Iris pigment epithelial cell (primary cell): ENCODE results near the gene KIAA1217.
A peak's percentile ranks its signal among the peaks of the same experiment; 100 is the strongest.
"Not testable (repeated sequence)": the region's sequence is repeated elsewhere in the genome, so short reads cannot be mapped to it uniquely, and the experiment has no call there.

Experiments
- DNase-seq: peaks from one replicate; pipeline ENCODE4 v3.0.0-alpha.2; 2011; ENCODE audit warnings: low read depth

The KIAA1217 gene

DNA sequence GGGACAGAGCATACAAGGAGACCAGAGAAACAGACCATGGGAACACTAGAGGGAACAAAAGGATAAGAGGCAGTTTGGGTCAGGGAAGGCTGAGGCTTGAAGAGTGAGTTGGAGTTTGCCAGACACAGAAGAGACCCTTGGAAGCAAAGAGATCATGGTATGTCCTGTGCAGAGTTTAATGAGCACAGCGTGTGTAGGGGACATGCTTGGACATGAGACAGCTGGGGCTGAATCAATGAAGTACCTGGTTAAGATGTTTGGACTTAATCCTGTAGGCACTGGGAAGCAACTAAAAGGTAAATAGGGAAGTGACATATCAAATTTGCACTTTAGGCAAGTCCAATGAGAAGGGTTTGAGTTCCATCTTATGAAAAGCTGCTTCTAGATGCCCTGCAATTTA is 79.6 kb downstream of the KIAA1217 start:
- no peak for DNase-seq

DNA sequence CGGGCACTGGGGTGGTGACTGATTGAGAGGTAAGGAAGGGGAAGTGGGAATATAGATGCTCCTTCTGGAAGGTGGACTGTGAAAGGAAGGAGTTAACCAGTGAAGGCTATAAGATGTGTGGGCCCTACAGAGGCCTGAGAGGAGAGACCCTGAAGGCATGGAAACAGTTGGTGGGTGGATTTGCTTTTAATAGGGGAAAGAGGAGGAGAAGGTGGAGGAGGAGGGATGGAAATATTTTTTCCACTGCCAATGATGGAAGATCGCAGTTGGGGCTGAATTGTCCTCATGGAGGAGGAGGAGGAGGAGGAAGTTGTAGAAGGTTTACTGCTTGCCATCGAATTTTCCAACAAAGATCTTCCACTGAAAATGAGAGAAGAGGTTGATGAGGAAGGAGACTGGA is 80.3 kb downstream of the KIAA1217 start:
- DNase-seq, result no peak

DNA sequence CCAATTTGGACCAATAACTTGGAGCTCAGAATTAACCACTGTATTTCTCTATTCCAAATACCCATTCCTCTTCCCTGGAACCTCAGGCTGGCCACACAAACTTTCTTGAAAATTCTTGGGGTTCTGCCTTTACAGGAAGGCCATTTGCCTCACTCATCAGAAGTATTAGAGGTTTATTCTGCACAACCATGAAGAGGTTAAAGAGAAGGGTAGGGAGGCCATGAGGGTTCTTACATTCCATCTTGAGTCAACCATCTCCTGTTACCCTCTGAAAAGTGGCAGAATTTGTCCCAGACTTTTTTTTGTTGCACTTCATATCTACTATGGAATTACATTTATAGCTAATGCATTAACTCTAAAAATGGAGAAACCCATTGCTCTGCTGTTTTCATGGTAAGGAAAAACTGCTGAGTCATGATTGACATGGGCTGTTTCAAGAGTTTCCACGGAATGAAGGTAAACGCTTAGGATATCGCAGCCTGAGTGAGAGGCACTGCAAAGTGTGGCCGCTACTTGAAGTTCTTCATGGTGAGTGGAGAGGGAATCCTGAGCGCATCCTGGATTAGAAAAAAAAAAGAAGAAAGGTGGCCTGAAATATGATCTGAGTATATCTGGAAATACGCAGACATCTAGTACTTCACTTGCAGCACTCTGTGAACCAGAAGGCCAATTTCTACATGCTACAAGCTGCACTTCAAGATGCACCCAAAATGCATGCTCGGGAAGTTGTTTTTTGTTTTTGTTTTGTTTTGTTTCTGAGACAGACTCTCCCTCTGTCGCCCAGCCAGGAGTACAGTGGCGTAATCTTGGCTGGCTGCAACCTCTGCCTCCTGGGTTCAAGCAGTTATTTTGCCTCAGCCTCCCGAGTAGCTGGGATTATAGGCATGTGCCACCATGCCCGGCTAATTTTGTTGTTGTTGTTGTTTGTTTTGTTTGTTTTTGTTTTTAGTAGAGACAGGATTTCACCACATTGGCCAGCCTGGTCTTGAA is 83.7 kb downstream of the KIAA1217 start:
- DNase-seq, result peak; percentile 22

DNA sequence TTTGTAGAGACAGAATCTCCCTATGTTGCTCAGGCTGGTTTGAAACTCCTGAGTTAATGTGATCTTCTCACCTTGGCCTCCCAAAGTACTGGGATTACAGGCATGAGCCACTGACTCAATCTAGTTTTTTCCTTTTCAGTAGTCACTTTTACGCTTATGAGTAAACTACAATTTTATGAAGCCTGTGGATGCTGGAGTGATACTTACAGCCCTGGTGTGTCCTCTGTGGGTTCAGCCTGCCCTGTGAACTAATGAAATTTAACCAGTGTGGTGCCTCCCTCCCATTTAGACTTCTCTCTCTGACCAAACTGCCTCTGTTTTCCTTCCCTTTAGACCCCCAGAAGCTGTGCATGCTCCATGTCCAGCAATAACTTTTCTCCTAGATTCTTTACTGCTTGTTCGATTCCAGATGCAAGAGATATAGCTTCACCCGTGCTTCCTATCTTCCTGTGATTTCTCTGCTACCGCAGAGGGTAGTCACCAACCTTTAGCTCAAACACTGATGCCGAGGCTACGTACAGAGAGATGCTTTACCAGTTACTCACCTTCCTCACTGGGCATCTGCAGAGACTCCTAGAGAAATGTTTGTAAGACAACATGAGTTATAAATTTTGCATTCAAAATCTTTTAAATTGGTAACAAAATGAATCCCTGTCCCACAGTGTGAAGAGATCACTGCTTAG is 90.8 kb downstream of the KIAA1217 start:
- DNase-seq, result peak; percentile 89

DNA sequence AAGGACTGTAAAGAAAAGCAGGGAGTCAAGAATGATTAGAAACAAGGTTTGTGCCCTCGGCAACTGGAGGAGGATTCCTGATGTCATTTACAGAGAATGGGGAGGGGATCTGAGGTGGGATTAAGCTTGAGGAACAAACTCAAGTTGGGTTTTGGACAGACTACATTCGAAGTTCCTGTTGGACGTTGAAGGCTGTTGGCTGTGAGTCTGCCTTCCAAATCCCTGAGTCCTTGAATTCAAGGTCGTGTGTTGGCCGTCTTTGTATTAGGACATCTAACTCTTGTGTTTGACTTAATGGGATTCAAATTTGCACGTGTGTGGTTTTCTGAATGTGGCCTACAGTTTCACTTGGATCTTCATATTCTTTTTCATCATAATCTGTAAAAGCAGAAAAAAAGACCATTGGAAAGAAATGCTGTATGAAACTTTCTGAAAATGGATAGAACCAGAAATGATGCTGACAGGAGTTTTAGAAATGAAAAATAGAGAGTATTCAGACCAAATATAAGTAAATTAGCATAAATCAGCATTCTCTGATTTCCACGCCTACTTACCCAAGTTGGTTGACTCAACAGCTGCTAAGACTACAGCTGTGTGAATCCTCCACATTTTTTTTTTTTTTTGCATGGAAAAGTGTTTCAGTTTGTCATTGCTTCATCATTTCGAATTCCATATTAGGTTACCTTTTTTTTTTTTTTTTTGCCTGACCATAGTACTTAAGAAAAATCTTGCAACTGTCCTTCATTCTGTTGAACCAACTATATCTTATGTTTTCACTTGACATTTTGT is 94.8 kb downstream of the KIAA1217 start:
- DNase-seq, result no peak

DNA sequence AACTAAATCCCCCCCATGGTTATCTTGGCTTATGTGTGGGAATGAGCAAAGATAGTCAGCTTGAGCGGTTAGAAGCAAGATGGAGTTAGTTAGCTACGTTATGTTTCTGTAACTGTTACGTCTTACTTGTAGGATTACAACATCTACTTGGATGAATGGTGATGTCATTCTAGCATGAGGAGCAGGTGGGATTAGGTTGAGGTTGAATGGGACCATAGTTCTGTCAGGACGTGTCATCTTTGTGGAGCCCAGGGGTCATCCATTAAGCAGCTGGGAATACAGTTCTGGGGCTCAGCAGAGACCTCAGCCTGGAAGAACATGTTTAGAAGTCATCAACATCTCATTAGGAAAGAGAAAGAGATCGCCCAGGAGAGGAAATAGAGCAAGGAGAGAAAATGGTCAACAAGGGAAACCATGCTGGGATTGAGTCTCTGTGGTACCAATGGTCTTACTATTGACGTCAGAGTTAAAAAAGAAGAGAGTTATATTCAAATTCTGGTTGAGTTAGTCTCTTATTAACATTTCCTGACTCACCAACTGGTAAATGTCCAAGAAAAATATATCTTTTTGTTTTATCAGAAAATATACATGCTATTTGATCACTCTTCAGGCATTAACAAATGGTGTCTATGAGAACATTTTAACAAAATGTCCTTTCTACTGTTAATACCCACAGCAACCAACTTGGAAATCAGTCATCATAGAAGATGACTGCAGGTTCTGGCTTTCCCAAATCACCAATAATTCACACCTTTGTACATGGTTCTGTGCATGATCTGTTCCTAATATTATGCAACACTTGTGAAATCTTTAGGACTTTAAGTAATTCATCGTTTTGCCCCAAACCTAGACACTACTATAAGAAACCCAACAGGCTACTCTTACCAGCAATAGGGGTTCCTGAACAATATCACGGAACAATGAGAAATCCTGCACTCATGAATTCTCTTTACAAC is 96.9 kb downstream of the KIAA1217 start:
- DNase-seq, result peak; percentile 80

DNA sequence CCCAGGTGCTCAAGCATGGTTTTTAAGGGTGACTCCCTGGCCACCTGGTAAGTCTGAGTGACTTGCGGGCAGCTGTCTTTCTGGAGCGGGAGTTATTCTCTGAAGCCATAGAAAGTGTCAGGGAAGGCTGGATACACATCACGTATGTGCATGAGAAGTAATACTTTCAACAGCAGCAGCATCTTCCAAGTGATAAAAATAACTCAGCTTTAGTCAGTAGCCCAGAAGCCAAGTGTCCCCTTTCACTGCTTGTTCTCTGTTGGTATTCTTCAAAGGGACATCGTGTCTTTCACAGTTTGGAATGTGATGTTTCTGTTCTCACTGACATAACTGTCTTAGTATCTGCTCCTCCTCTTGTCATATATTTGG is 97.6 kb downstream of the KIAA1217 start:
- DNase-seq, result peak; percentile 10

DNA sequence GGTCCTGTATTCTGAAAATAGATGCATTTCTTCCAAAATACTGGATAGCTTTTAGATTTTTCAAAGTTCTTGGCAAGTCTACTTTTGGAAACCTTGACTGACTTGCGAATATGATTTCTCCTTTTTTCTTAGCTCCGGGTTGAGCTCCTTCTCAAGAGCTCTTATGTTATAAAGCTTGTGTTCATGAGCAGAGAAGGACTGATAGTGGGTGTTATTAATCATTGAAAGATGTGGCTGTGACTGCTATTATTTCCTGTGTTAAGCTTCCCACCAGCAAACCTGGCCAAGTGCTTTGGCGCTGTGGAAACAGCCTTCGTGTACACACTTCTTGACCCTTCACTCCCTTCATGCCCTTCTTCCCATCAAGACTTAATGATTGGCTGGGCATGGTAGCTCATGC is 98.2 kb downstream of the KIAA1217 start:
- DNase-seq, result peak; percentile 14

DNA sequence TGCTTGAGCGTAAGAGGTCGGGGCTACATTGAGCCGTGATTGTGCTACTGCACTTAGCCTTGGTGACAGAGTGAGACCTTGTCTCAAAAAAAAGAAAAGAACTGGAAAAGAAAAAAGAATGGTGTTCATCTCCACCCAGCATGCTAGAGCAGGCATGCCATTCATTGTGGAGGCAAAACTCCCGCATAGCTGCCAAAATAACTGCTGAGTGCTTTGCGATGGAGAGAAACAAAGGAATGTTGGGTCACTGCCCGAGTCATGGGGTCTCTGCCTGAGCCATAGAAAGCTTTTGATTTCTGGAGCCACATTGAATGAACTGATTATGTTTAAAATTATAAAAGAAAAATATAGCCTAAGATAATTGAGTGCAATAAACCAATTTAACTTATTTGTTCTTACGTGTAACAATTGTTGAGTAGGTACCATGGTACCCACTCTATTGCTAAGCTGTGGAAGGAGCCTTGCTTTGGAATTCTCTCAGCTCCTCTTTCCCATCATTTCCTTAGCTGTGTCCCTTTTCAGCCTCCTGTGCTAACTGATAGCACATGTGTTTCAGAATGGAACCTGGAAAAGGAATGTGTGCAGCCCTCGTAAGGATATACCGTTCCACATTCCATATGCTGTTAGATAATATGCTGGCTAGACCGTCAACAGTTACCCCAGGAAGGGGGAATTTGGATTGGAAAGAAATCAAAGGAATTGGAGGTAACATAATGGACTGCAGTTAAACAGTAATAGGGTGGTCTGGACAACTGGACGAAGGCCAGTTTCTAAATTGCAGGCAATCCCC is 99.0 kb downstream of the KIAA1217 start:
- peak; percentile 35 for DNase-seq

DNA sequence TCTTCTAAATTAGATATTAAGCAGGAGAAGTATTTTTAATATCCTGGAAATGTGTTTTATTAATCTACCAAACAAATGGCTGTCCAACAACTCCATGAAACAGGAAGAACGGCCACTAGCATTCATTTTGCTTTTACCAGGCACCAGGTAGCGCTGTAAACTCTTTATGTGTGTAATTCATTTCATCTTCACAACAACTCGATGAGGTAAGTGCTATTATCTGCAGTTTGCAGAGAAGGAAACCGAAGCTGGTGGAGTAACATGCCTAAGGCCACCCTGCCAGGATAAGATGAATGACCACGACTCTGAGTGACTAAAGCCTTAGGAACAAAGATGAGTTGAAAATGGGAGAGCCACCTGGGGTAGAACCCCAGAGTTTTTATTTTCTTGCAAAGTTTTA is 101.2 kb downstream of the KIAA1217 start:
- no peak for DNase-seq

DNA sequence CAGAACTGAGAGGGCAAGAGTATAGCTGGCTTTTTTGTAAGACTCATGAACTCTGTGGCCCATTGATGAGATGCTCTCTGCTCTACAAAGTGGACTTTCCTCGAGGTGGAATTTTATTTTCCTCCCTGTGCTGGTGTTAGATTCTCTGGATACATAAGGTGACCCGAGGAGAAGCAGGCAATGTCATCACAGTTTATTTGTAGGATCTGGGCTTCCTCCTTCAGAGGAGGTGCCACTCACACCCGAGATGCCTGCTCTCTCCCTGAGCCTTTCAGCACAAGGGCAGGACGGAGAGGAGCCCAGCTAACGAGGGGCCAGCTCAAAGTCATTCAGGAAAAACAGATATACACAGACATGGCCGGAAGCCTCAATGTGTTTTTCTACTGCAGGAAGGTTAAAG is 103.0 kb downstream of the KIAA1217 start:
- DNase-seq, result no peak

DNA sequence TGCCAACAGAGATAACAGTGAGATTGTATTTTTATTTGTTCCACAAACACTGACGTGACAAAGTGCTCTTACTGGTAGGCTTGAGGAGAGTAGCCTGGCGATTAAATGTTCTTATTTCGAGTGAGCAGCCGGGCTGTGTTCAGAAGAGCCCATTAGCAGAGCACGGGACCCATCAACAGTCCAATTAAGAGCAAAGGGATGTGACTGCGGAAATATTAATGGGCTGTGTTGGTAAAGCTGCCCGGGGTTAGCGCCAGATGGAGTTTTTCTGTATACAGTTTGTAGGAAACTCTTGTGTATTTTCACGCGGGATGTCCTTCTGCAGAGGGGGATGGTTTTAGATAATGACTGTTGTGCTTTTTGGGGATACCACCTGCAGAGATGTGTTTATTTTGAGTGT is 104.3 kb downstream of the KIAA1217 start:
- no peak for DNase-seq

DNA sequence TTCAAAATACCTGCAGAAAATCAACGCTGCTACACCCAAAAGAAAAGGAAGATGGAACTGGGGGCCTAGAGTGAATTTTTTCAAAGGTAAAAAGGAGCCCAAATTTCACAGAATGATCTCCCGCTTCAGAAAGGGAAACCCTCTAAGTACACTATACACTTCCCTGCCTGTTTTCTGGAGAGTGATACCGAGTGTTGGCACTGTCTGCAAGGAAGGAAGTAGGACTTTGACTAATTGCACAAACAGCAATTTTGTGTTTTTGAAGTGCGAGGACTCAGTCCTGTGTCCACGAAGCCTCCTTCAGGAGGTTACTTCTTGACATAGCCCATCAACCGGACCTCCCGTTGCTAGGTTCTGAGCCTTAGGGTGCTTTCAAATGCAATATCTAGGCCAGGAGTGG is 106.3 kb downstream of the KIAA1217 start:
- no peak for DNase-seq

DNA sequence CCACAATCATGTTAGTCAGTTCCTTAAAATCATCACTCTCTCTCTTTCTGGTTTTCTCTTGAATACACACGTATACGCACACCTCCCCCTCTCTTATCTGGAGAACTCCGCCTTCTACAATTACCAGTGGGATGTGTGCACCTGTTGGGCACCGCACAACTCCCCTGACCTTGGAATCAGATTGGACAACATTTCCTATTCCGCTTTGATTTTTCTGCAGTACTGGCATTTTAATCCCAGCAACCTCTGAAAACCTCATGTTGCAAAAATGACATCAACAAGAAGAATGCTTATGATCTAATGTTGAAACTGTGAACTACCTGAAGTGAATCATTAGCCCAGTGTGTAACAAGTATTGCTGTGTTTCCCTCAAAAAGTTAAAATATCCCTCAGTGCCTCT is 109.6 kb downstream of the KIAA1217 start:
- DNase-seq, result peak; percentile 64

DNA sequence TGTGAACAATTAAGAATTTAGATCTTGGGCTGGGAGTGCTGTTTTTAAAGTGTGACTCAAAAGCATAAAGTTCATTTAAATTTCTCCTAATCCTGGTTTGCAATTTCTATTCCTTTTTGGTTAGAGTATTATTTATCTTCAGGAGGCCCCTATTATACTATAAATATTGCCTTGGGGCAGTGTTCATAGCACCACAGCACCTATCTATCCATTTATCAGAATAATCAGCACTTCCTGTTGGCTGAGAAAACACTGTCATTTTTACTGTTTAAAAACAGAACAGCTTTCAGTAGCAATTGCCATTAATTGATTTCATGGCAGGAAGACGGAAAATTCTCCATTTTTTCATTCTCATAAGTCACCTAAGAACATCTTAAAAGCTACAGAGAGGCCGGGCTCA is 111.4 kb downstream of the KIAA1217 start:
- DNase-seq, result no peak

DNA sequence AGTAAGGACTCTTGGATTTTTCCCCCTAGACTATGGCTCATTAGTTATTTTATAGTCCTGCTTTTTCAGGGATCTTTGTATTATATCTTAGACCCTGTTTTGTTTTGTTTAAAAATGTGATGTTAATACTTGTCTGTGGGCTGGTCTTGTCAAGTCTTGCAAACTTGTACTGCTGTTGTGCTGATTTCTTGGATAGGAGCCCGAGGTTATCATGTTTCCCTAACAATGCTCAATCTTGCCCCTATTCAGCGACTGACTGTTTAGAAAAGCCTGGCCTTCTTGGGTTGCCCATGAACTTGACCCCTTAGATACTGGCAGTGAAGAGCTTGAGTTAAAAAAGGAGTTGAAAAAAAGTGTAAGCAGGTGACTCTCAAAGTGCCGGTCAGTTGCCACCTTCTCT is 115.7 kb downstream of the KIAA1217 start:
- DNase-seq, result peak; percentile 58

DNA sequence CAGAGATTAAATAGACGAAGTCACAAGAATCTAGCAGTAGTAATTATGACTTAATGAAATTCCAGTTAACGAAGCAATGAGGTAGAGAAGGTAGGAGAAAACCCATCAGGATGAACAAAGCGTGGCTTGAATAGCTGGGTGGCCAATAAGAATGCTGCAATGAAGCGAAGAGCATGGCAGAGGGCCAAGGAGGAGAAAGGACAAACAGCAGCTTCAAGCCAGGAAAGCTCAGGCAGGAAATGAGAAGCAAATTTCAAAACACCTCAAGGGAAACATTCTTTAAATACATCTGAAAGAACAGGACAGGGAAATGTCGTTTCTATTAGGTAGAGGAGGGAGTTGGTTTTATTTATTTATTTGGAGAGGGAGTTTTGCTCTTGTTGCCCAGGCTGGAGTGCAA is 122.5 kb downstream of the KIAA1217 start:
- peak; percentile 94 for DNase-seq

DNA sequence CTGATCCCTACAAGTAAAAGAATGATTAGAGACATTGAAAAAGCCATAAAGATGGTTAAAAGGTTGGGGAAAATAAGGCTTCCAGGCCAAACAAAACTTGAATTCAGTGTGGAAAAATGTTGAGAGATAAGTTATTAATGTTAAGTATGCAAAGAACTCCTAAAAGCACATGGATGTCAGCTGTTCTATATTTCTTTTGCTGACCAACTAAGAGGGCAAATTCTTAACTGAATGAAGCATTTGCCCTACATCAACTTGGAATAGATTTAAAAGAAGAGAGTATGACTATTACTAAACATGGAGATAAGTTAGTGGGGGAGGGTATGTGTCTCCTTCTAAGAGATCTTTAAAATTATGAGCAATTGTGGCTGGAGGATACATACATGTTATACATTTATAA is 124.8 kb downstream of the KIAA1217 start:
- DNase-seq, result peak; percentile 88

DNA sequence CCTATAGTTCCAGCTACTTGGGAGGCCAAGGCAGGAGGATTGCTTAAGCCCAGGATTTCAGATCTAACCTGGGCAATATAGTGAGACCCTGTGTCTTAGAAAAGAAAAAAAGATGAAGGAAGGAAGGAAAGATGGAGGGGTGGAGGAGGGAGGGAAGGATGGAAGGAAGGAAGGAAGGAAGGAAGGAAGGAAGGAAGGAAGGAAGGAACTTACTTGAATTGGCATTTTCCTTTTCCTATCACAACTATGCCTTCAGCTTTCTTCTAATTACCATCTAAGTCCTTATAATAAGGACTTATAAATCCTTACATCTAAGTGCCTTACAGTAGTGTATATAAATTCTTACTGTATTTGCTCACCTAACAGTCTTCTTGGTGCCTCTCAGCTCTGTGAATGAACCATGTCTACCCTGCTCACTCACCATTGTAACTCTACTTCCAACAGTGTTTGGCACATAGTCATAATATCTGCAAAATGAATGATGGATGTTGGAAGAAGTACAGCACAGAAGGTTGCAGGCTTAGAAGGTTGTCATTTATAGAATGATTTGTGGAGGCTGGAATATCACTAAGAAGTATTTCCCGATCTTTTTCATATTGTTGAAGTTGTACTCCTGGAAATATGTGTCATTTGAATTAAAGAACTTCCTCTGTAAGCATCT is 125.5 kb downstream of the KIAA1217 start:
- DNase-seq, result no peak

DNA sequence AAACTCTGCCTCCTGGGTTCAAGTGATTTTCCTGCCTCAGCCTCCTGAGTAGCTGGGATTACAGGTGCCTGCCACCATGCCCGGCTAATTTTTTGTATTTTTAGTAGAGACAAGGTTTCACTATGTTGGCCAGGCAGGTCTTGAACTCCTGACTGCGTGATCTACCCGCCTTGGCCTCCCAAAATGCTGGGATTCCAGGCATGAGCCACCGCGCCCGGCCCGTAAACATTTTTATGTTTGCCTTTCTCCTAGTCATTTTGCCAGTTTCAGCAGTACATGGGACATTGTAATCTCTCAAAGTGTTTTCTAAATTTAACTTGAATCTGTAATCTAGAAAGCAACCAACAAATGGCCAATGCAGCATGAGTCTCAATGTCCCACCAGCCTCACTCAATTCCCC is 128.8 kb downstream of the KIAA1217 start:
- not testable (repeated sequence) for DNase-seq
